GM12878 (cell line): ENCODE measurements around the gene TOB2. TPM values are rescaled to one million over a fixed set of nuclear protein-coding genes. Genes with fewer than 3 reads are reported as not detected.

Experiments used
- ATAC-seq: fragments of 200-7000 bp; cut with Tn5 transposase; 3 replicates; pipeline ENCODE4 v1.9.1; 2020; ENCODE audit warnings: mild to moderate bottlenecking, moderate library complexity
- BruUV-seq: library from RNA; stranded (reverse); fragments of 400-500 nt; replicated peaks from 2 replicates; lab custom pipeline; 2021; lab: Mats Ljungman, UMichigan
- CTCF ChIA-PET: fragments of 300-600 bp; sonication (Branson Sonifier 250); formaldehyde crosslinking; extraction: SDS; loops from one replicate; lab custom pipeline; 2021; ENCODE audit warnings: inconsistent platforms; lab: Yijun Ruan, JAX
- POLR2A ChIA-PET: fragments of 350-600 bp; formaldehyde crosslinking; extraction: SDS; loops from one replicate; lab custom pipeline; 2021; ENCODE audit warnings: inconsistent platforms; lab: Charles Lee
- RAD21 ChIA-PET: fragments of 300-600 bp; sonication (Branson Sonifier 250); formaldehyde crosslinking; loops from one replicate; lab custom pipeline; 2023; ENCODE audit warnings: antibody characterized with exemption; ENCODE audit not compliant: unreplicated experiment; lab: Charles Lee
- SMC1A ChIA-PET: fragments of 300-600 bp; sonication (Branson Sonifier 250); formaldehyde crosslinking; loops from one replicate; lab custom pipeline; 2023; ENCODE audit not compliant: unreplicated experiment, uncharacterized antibody; lab: Charles Lee
- DNase-seq: peaks from one replicate; pipeline ENCODE4 v3.0.0-alpha.2; 2011; ENCODE audit warnings: low read depth, low spot score
- FAIRE-seq: peaks from 3 replicates; lab custom pipeline; 2011; peaks lifted over from hg19 to GRCh38; lab: Jason Lieb, UNC
- H2AFZ ChIP-seq: 2 replicates; pipeline ENCODE4 v1.6.0; 2011; ENCODE audit warnings: low read depth, low read length, control low read depth; ENCODE audit not compliant: control insufficient read depth
- H3K27ac ChIP-seq: 2 replicates; pipeline ENCODE4 v1.5.1; 2011; ENCODE audit warnings: control low read depth; ENCODE audit not compliant: control insufficient read depth, insufficient read depth
- H3K27me3 ChIP-seq, 2 experiments: replicated peaks in 1 of 2; 2 replicates each; pipeline versions ENCODE4 v1.6.0 to v1.6.1; 2011; ENCODE audit warnings: low read length in 1 of 2; ENCODE audit not compliant: control insufficient read depth in 2 of 2, insufficient read depth in 2 of 2
- H3K36me3 ChIP-seq, 2 experiments: 2 replicates each; pipeline ENCODE4 v1.5.1; 2011; ENCODE audit warnings: low read length in 1 of 2; ENCODE audit not compliant: control insufficient read depth in 2 of 2, insufficient read depth in 2 of 2
- H3K4me1 ChIP-seq: 2 replicates; pipeline ENCODE4 v1.6.1; 2011; ENCODE audit warnings: mild to moderate bottlenecking, low read length, moderate library complexity, mixed read lengths; ENCODE audit not compliant: control insufficient read depth, insufficient read depth
- H3K4me2 ChIP-seq: 2 replicates; pipeline ENCODE4 v1.6.0; 2011; ENCODE audit warnings: control low read depth; ENCODE audit not compliant: control insufficient read depth, insufficient read depth
- H3K4me3 ChIP-seq: fragments of 200-600 bp; sonication (generic); 2 replicates; pipeline ENCODE4 v1.5.1; 2016
- H3K79me2 ChIP-seq: 2 replicates; pipeline ENCODE4 v1.6.0; 2011; ENCODE audit warnings: low read length; ENCODE audit not compliant: control insufficient read depth, insufficient read depth
- H3K9ac ChIP-seq: 2 replicates; pipeline ENCODE4 v1.8.0; 2011; ENCODE audit warnings: low read length, control low read depth, mixed read lengths; ENCODE audit not compliant: control insufficient read depth, insufficient read depth
- H3K9me3 ChIP-seq: replicated peaks from 3 replicates; pipeline ENCODE4 v1.5.1; 2011; ENCODE audit warnings: mild to moderate bottlenecking, low read length; ENCODE audit not compliant: control insufficient read depth, insufficient read depth
- H4K20me1 ChIP-seq: 2 replicates; pipeline ENCODE4 v1.6.0; 2011; ENCODE audit not compliant: control insufficient read depth, insufficient read depth
- ATF7 ChIP-seq: fragments of 450-650 bp; IDR thresholded peaks from 2 replicates; pipeline ENCODE4 v1.6.1; 2016; ENCODE audit warnings: low read depth, mild to moderate bottlenecking
- BMI1 ChIP-seq: fragments of 450-650 bp; IDR thresholded peaks from 2 replicates; pipeline ENCODE4 v1.6.1; 2016; ENCODE audit warnings: mild to moderate bottlenecking, moderate library complexity, borderline replicate concordance
- DPF2 ChIP-seq: fragments of 450-650 bp; IDR thresholded peaks from 2 replicates; pipeline ENCODE4 v1.6.1; 2017; ENCODE audit warnings: mild to moderate bottlenecking
- EP300 ChIP-seq, 2 experiments: fragments of 150-350 bp in 1 of 2; IDR thresholded peaks; 2 replicates each; pipeline ENCODE4 v1.6.1; 2011 to 2012; ENCODE audit warnings: low read depth in 2 of 2, low read length in 2 of 2, borderline replicate concordance in 1 of 2, improper control_type of control experiment in 1 of 2, inconsistent platforms in 1 of 2; ENCODE audit not compliant: control insufficient read depth in 1 of 2
- FOXM1 ChIP-seq: IDR thresholded peaks from 2 replicates; pipeline ENCODE4 v1.6.1; 2012; ENCODE audit warnings: low read depth, mild to moderate bottlenecking, inconsistent platforms, low read length, moderate library complexity
- SIN3A ChIP-seq: IDR thresholded peaks from 2 replicates; pipeline ENCODE4 v1.6.1; 2012; ENCODE audit warnings: low read depth, low read length, improper control_type of control experiment
- SREBF1 ChIP-seq: IDR thresholded peaks from 2 replicates; pipeline ENCODE4 v1.6.1; 2012; ENCODE audit warnings: mild to moderate bottlenecking, low read length
- WGBS: methylation state at CpG from one replicate; pipeline ENCODE4 v1.1.6; 2016; ENCODE audit warnings: low lambda C conversion rate; ENCODE audit not compliant: insufficient replicate concordance, insufficient coverage; ENCODE audit errors: missing lambda C conversion rate; 5-methylcytosine and 5-hydroxymethylcytosine counted together
- in situ Hi-C: fragments of 300-500 bp; cut with MboI; formaldehyde crosslinking; loops from 9 replicates; pipeline ENCODE4 v1.14.3; 2018; ENCODE audit warnings: mixed read lengths
- intact Hi-C: fragments of 100-400 bp; cut with micrococcal nuclease; formaldehyde crosslinking; loops from one replicate; pipeline ENCODE4 v1.14.2; 2022; ENCODE audit not compliant: unreplicated experiment
- polyA plus RNA-seq, 11 experiments: library from polyadenylated mRNA; depleted of rRNA in 4 of 11; unstranded in 6 of 11; stranded (reverse) in 5 of 11; fragments of >200 nt; fragmentation: Nextera tagmentation in 4 of 11; fragmentation: Illumina TruSeq in 1 of 11; extraction: Ambion mirVana in 4 of 11; extraction: Trizol in 1 of 11; gene quantifications; 1 replicate in 1 of 11; 2 replicates in 10 of 11; pipeline versions ENCODE4 v1.2.1 to v1.2.3, GENCODE V29; 2011 to 2016; ENCODE audit warnings: inconsistent platforms in 2 of 11, missing spikeins in 2 of 11, low read depth in 1 of 11
- total RNA-seq, 4 experiments: library from RNA; depleted of rRNA in 3 of 4; stranded (reverse); fragments of >200 nt in 3 of 4; fragmentation: Illumina TruSeq in 1 of 4; extraction: Trizol in 1 of 4; gene quantifications; 2 replicates each; pipeline versions ENCODE4 v1.2.1 to v1.2.3, GENCODE V29; 2013 to 2021
- TF ChIP-seq, protein P1 (sequence below): fragments of 450-650 bp; IDR thresholded peaks from 2 replicates; pipeline ENCODE4 v1.6.1; 2017; ENCODE audit warnings: mild to moderate bottlenecking, moderate library complexity
- TF ChIP-seq, protein P2 (sequence below): fragments of 450-650 bp; IDR thresholded peaks from 2 replicates; pipeline ENCODE4 v1.6.1; 2017; ENCODE audit warnings: antibody characterized with exemption, mild to moderate bottlenecking, moderate library complexity

TOB2 gene
- total and polyA plus RNA-seq, 10 of the 15 experiments (the other 5 are each of a cell fraction or from before 2014, with no cell fraction given) = 4.5 to 32.0 (median 15.1) TPM

DNA sequence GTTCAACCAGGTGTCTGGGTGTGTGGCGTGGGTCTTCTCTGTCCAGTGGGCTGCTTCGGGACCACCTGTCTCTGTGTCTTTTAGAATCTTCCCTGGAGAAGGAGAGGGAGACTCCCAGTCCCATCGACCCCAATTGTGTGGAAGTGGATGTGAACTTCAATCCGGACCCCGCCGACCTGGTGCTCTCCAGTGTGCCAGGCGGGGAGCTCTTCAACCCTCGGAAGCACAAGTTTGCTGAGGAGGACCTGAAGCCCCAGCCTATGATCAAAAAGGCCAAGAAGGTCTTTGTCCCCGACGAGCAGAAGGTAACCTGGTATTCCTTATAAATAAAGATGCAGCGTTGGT is 52.6 kb downstream of the TOB2 start:
- H3K4me3 ChIP-seq = no peak overlapping the region
- no peaks in the 10 kb centered on the region for H3K9me3 ChIP-seq
- CTCF ChIA-PET = interaction anchor here (0.9 to 1.1 kb wide), 2 partner anchors 10 to 79 kb away, joined by 3 to 6 read pairs; no protein-coding TSS in a partner anchor
- H3K9ac ChIP-seq = no peak overlapping the region
- H3K36me3 ChIP-seq = no peaks in the 10 kb centered on the region; a peak in 1 of 4 replicates
- intact Hi-C loops = no loop called here
- BruUV-seq = no TSS peak
- FAIRE-seq = no peak
- no peak overlapping the region for H2AFZ ChIP-seq
- WGBS = 86% methylated on average over 11 of the region's 11 CpGs
- no peaks in the 10 kb centered on the region for H3K79me2 ChIP-seq
- no peak for ATAC-seq
- DNase-seq = no peak
- no peak overlapping the region for H3K4me2 ChIP-seq
- in situ Hi-C loops = no loop called here
- POLR2A ChIA-PET = interaction anchor here (0.6 kb wide), 1 partner anchor 93 kb away, joined by 9 read pairs; no protein-coding TSS in a partner anchor
- no peaks in the 10 kb centered on the region for H3K27me3 ChIP-seq
- H3K4me1 ChIP-seq = no peaks in the 10 kb centered on the region
- H4K20me1 ChIP-seq = no peaks in the 10 kb centered on the region
- SMC1A ChIA-PET = no interaction called here
- TF ChIP-seq, protein P1, sequence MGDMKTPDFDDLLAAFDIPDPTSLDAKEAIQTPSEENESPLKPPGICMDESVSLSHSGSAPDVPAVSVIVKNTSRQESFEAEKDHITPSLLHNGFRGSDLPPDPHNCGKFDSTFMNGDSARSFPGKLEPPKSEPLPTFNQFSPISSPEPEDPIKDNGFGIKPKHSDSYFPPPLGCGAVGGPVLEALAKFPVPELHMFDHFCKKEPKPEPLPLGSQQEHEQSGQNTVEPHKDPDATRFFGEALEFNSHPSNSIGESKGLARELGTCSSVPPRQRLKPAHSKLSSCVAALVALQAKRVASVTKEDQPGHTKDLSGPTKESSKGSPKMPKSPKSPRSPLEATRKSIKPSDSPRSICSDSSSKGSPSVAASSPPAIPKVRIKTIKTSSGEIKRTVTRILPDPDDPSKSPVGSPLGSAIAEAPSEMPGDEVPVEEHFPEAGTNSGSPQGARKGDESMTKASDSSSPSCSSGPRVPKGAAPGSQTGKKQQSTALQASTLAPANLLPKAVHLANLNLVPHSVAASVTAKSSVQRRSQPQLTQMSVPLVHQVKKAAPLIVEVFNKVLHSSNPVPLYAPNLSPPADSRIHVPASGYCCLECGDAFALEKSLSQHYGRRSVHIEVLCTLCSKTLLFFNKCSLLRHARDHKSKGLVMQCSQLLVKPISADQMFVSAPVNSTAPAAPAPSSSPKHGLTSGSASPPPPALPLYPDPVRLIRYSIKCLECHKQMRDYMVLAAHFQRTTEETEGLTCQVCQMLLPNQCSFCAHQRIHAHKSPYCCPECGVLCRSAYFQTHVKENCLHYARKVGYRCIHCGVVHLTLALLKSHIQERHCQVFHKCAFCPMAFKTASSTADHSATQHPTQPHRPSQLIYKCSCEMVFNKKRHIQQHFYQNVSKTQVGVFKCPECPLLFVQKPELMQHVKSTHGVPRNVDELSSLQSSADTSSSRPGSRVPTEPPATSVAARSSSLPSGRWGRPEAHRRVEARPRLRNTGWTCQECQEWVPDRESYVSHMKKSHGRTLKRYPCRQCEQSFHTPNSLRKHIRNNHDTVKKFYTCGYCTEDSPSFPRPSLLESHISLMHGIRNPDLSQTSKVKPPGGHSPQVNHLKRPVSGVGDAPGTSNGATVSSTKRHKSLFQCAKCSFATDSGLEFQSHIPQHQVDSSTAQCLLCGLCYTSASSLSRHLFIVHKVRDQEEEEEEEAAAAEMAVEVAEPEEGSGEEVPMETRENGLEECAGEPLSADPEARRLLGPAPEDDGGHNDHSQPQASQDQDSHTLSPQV = no peak
- no peak for TF ChIP-seq ATF7
- no peak overlapping the region for H3K27ac ChIP-seq
- RAD21 ChIA-PET = no interaction called here

DNA sequence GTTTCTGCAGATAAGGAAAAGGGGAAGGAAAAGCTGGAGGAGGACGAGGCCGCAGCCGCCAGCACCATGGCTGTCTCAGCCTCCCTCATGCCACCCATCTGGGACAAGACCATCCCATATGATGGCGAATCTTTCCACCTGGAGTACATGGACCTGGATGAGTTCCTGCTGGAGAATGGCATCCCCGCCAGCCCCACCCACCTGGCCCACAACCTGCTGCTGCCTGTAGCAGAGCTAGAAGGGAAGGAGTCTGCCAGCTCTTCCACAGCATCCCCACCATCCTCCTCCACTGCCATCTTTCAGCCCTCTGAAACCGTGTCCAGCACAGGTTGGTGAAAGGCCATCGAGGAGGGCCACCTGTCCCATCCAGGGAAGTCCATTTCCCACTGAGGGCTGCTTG is 59.3 kb downstream of the TOB2 start:
- Histone ChIP-seq H4K20me1 (no peaks in the 10 kb centered on the region), H3K4me1 (no peaks in the 10 kb centered on the region), H3K36me3 (no peaks in the 10 kb centered on the region), H3K27ac (no peak overlapping the region), H3K4me3 (no peak overlapping the region), H3K9me3 (no peaks in the 10 kb centered on the region), H3K27me3 (no peaks in the 10 kb centered on the region), H3K9ac (no peak overlapping the region), H3K4me2 (no peak overlapping the region), H2AFZ (no peak overlapping the region), H3K79me2 (no peaks in the 10 kb centered on the region)
- no peak for DNase-seq
- ChIA-PET POLR2A (no interaction called here), CTCF (interaction anchor here (0.8 kb wide), 1 partner anchor 16 kb away, joined by 3 read pairs; no protein-coding TSS in a partner anchor), RAD21 (no interaction called here), SMC1A (no interaction called here)
- no peak for FAIRE-seq
- BruUV-seq = no TSS peak
- in situ Hi-C loops (no loop called here), intact Hi-C loops (no loop called here)
- 72% methylated on average over 7 of the region's 7 CpGs for WGBS
- no peak for ATAC-seq
- TF ChIP-seq, protein P2, sequence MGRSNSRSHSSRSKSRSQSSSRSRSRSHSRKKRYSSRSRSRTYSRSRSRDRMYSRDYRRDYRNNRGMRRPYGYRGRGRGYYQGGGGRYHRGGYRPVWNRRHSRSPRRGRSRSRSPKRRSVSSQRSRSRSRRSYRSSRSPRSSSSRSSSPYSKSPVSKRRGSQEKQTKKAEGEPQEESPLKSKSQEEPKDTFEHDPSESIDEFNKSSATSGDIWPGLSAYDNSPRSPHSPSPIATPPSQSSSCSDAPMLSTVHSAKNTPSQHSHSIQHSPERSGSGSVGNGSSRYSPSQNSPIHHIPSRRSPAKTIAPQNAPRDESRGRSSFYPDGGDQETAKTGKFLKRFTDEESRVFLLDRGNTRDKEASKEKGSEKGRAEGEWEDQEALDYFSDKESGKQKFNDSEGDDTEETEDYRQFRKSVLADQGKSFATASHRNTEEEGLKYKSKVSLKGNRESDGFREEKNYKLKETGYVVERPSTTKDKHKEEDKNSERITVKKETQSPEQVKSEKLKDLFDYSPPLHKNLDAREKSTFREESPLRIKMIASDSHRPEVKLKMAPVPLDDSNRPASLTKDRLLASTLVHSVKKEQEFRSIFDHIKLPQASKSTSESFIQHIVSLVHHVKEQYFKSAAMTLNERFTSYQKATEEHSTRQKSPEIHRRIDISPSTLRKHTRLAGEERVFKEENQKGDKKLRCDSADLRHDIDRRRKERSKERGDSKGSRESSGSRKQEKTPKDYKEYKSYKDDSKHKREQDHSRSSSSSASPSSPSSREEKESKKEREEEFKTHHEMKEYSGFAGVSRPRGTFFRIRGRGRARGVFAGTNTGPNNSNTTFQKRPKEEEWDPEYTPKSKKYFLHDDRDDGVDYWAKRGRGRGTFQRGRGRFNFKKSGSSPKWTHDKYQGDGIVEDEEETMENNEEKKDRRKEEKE = no peak
- TF ChIP-seq EP300 (IDR thresholded peaks at IDR 0.05; ENCODE audit: borderline replicate concordance in 1 of 2, control insufficient read depth in 1 of 2, low read depth in 2 of 2, low read length in 2 of 2) (no peak), SIN3A (no peak), SREBF1 (no peak), FOXM1 (no peak), BMI1 (no peak), DPF2 (no peak)
